ENCODE data around the gene MORC2.

Gene MORC2

GRCh38 chr22:30946354-30946753 lies 22.2 kb downstream of the MORC2 start:
- in situ Hi-C loops (cut with HindIII; ENCODE audit: low sequenced_read_pairs): no loop called here
- no peak overlapping the region for H3K4me3 ChIP-seq (ENCODE audit: low read depth, low read length)
- no peak for DNase-seq (ENCODE audit: low read depth, low spot score)
- TF ChIP-seq CTCF (IDR thresholded peaks at IDR 0.05; ENCODE audit: low read depth, low read length): no peak

GRCh38 chr22:30945653-30946052 lies 22.9 kb downstream of the MORC2 start:
- no peak overlapping the region for H3K4me3 ChIP-seq (ENCODE audit: low read depth, low read length)
- TF ChIP-seq CTCF (IDR thresholded peaks at IDR 0.05; ENCODE audit: low read depth, low read length): no peak
- no peak for DNase-seq (ENCODE audit: low read depth, low spot score)
- in situ Hi-C loops (cut with HindIII; ENCODE audit: low sequenced_read_pairs): no loop called here

GRCh38 chr22:30944986-30945385 lies 23.6 kb downstream of the MORC2 start:
- in situ Hi-C loops (cut with HindIII; ENCODE audit: low sequenced_read_pairs): no loop called here
- no peak overlapping the region for H3K4me3 ChIP-seq (ENCODE audit: low read depth, low read length)
- DNase-seq (ENCODE audit: low read depth, low spot score): no peak
- no peak for TF ChIP-seq CTCF (IDR thresholded peaks at IDR 0.05; ENCODE audit: low read depth, low read length)

- TF ChIP-seq CTCF (IDR thresholded peaks at IDR 0.05; ENCODE audit: low read depth, low read length): no peak
- in situ Hi-C loops (cut with HindIII; ENCODE audit: low sequenced_read_pairs): no loop called here
- H3K4me3 ChIP-seq (ENCODE audit: low read depth, low read length): no peak overlapping the region
- DNase-seq (ENCODE audit: low read depth, low spot score): no peak
Measured at GRCh38 chr22:30943368-30943767, 25.2 kb downstream of the MORC2 start.

- H3K4me3 ChIP-seq (ENCODE audit: low read depth, low read length): no peak overlapping the region
- TF ChIP-seq CTCF (IDR thresholded peaks at IDR 0.05; ENCODE audit: low read depth, low read length): no peak
- no peak for DNase-seq (ENCODE audit: low read depth, low spot score)
- in situ Hi-C loops (cut with HindIII; ENCODE audit: low sequenced_read_pairs): no loop called here
Measured at GRCh38 chr22:30941363-30941740, 27.2 kb downstream of the MORC2 start.

GRCh38 chr22:30940685-30941362 lies 27.8 kb downstream of the MORC2 start:
- no peak for TF ChIP-seq CTCF (IDR thresholded peaks at IDR 0.05; ENCODE audit: low read depth, low read length)
- no peak overlapping the region for H3K4me3 ChIP-seq (ENCODE audit: low read depth, low read length)
- in situ Hi-C loops (cut with HindIII; ENCODE audit: low sequenced_read_pairs): no loop called here

More at GRCh38 chr22:30940685-30941362, 27.8 kb downstream of the MORC2 start:
- no peak for DNase-seq (ENCODE audit: low read depth, low spot score)

Data from astrocyte of the spinal cord (primary cell).